Right atrium auricular region (tissue), 2 donors: ENCODE measurements around the gene NUTM1. TPM values are rescaled to one million over a fixed set of nuclear protein-coding genes. Genes with fewer than 3 reads are reported as not detected.

Experiments used
- DNase-seq: peaks from one replicate; pipeline ENCODE4 v3.0.0-alpha.2; 2019; ENCODE audit warnings: low spot score
- H3K27ac ChIP-seq, 2 donors: fragments of 200-600 bp; sonication (generic); 1 replicate in 1 of 2; 2 replicates in 1 of 2; pipeline ENCODE4 v1.5.1; 2016 to 2019
- H3K27me3 ChIP-seq, 2 donors: fragments of 200-600 bp; sonication (generic); one replicate each; pipeline versions ENCODE4 v1.5.1 to v1.6.0; 2017 to 2019
- H3K36me3 ChIP-seq: fragments of 200-600 bp; sonication (generic); one replicate; pipeline ENCODE4 v1.5.1; 2016
- H3K4me1 ChIP-seq, 2 donors: fragments of 200-600 bp; sonication (generic); one replicate each; pipeline versions ENCODE4 v1.5.1 to v1.6.0; 2017 to 2019
- H3K4me3 ChIP-seq, 2 donors: fragments of 200-600 bp; sonication (generic); 1 replicate in 1 of 2; 2 replicates in 1 of 2; pipeline ENCODE4 v1.5.1; 2017 to 2019; ENCODE audit warnings: mild to moderate bottlenecking in 1 of 2, moderate library complexity in 1 of 2
- H3K9me3 ChIP-seq, 2 donors: fragments of 200-600 bp; sonication (generic); one replicate each; pipeline ENCODE4 v1.5.1; 2019
- total RNA-seq, 2 donors: library from RNA; depleted of rRNA; stranded (reverse); fragments of >200 nt; gene quantifications; one replicate each; pipeline ENCODE4 v1.1.0, GENCODE V29; 2016
- TF ChIP-seq, protein P1 (sequence below), 2 donors: fragments of 200-600 bp; sonication (generic); IDR thresholded peaks; one replicate each; pipeline ENCODE4 v1.5.1; 2019; ENCODE audit warnings: antibody characterized with exemption in 2 of 2

Gene NUTM1, protein sequence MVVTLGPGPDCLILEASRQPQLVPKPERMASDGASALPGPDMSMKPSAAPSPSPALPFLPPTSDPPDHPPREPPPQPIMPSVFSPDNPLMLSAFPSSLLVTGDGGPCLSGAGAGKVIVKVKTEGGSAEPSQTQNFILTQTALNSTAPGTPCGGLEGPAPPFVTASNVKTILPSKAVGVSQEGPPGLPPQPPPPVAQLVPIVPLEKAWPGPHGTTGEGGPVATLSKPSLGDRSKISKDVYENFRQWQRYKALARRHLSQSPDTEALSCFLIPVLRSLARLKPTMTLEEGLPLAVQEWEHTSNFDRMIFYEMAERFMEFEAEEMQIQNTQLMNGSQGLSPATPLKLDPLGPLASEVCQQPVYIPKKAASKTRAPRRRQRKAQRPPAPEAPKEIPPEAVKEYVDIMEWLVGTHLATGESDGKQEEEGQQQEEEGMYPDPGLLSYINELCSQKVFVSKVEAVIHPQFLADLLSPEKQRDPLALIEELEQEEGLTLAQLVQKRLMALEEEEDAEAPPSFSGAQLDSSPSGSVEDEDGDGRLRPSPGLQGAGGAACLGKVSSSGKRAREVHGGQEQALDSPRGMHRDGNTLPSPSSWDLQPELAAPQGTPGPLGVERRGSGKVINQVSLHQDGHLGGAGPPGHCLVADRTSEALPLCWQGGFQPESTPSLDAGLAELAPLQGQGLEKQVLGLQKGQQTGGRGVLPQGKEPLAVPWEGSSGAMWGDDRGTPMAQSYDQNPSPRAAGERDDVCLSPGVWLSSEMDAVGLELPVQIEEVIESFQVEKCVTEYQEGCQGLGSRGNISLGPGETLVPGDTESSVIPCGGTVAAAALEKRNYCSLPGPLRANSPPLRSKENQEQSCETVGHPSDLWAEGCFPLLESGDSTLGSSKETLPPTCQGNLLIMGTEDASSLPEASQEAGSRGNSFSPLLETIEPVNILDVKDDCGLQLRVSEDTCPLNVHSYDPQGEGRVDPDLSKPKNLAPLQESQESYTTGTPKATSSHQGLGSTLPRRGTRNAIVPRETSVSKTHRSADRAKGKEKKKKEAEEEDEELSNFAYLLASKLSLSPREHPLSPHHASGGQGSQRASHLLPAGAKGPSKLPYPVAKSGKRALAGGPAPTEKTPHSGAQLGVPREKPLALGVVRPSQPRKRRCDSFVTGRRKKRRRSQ
- not detected for total RNA-seq

DNA sequence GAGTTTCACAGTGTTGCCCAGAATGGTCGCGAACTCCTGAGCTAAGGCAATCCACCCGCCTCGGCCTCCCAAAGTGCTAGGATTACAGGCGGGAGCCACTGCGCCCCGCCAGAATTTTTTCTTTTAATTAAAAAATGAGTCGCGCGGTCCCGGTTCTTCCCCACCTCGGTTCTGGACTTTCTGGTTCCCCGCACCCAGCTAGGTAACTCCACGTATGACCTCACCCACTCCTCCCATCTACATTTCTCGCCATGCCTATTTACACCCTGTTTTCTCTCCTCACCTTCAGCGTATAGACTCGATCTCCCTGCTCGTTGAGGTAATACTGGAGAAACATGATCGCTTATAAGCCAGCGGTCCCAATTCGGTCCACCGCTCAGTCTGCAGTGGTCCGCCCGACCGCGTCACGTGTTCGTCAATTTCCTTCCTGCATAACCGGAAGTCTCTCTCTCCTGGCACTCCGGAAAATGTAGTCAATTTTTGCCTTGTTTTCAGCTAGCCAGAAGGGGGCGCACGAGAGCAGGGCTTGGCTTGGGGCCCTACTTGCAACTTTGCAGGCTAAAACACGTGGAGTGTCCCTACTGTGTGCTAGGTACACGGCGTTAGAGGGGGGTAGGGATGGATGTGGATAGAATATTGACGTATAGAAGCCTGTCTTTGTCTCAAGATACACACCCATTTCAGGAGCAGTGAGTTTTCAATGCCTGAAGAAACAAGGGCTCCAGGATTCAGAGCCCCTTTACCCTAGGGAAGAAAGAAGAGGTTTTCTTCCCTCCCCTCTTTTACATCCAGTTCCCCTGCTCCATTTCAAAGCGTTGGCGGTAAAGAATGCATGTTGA, at the start of gene NUTM1, which contains the start of gene NOP10:
NUTM1 (plus strand) TSS at position 579 of the 839 bp plus-strand sequence. CDS start 382 bp downstream, outside the sequence.
NOP10 (minus strand) TSS at position 400 of the 839 bp plus-strand sequence; CDS start at position 337, 63 bp downstream.
- peak within 1 kb of the TSS; percentile 88 to 90 for H3K27ac ChIP-seq
- H3K4me3 ChIP-seq: peak within 1 kb of the TSS; percentile 78 to 86
- DNase-seq: peak; percentile 95
- peaks cover 12% of the 10 kb centered on the region for H3K36me3 ChIP-seq
- TF ChIP-seq, protein P1, sequence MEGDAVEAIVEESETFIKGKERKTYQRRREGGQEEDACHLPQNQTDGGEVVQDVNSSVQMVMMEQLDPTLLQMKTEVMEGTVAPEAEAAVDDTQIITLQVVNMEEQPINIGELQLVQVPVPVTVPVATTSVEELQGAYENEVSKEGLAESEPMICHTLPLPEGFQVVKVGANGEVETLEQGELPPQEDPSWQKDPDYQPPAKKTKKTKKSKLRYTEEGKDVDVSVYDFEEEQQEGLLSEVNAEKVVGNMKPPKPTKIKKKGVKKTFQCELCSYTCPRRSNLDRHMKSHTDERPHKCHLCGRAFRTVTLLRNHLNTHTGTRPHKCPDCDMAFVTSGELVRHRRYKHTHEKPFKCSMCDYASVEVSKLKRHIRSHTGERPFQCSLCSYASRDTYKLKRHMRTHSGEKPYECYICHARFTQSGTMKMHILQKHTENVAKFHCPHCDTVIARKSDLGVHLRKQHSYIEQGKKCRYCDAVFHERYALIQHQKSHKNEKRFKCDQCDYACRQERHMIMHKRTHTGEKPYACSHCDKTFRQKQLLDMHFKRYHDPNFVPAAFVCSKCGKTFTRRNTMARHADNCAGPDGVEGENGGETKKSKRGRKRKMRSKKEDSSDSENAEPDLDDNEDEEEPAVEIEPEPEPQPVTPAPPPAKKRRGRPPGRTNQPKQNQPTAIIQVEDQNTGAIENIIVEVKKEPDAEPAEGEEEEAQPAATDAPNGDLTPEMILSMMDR (IDR thresholded peaks at IDR 0.05): peak; percentile 95
- no peaks in the 10 kb centered on the region for H3K27me3 ChIP-seq
- H3K4me1 ChIP-seq: peaks cover 0 to 22% of the 10 kb centered on the region in 2 donors
- H3K9me3 ChIP-seq: no peaks in the 10 kb centered on the region

DNA sequence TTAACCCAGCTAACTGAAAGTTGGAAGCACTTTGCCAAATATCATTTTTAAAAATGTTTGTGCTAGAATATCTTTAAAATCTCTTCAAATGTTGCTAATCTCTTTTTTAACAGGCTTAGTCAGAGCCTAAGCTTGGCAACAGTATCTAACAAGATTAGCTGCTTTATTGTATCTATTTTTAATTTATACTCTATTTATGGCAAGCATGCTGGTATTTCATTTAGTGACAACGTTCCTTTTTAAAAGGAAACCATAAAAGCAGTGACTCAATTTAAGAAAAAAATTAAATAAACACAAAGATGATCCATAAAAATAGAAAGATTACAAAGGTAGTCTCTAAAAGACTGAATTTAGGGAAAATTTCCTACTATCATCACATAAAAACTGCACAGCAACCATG, 46.1 kb upstream of the NUTM1 start:
- Histone ChIP-seq H3K27me3 (no peaks in the 10 kb centered on the region), H3K27ac (peak overlapping the region; percentile 51 to 63), H3K36me3 (no peaks in the 10 kb centered on the region), H3K4me3 (no peak overlapping the region), H3K4me1 (peaks cover 0 to 18% of the 10 kb centered on the region in 2 donors), H3K9me3 (no peaks in the 10 kb centered on the region)
- TF ChIP-seq, protein P1 (IDR thresholded peaks at IDR 0.05): no peak
- no peak for DNase-seq

DNA sequence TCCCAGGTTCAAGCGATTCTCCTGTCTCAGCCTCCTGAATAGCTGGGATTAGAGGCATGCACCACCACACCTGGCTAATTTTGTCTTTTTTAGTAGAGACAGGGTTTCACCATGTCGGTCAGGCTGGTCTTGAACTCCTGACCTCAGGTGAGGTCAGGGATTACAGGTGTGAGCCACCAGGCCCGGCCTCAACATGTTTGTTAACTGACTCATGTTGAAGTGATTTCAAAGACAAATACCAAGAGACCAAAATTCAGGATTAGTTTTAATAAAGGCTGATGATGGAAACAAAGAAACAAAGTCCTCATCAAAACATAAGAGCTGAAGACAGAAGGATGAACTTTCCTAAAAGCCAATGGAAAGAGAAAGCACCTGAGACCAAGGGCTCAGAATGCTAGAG, 42.1 kb upstream of the NUTM1 start:
- Histone ChIP-seq H3K9me3 (no peaks in the 10 kb centered on the region), H3K36me3 (no peaks in the 10 kb centered on the region), H3K27me3 (no peaks in the 10 kb centered on the region), H3K4me3 (no peak overlapping the region), H3K27ac (no peak overlapping the region), H3K4me1 (peaks cover 0 to 18% of the 10 kb centered on the region in 2 donors)
- DNase-seq: no peak
- TF ChIP-seq, protein P1 (IDR thresholded peaks at IDR 0.05): no peak

DNA sequence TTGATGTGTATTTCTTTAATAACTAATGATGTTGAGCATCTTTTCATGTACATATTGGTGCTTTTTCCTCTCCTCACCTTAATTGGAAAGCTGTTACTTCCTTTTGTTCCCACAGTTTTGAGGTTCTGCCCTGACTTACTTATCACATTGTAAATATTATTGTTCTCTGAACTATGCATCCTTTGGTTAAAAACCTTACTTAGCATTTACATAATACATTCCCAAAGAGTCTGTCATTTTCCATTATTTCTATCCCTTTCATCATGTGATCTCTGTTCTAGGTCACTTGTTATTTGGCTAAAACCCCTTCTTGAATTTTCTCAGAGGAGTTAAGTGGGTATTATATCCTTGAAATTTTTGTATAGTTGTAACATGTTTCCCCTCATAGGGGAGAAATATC, 38.5 kb upstream of the NUTM1 start:
- TF ChIP-seq, protein P1 (IDR thresholded peaks at IDR 0.05): no peak
- no peaks in the 10 kb centered on the region for H3K36me3 ChIP-seq
- H3K9me3 ChIP-seq: no peaks in the 10 kb centered on the region
- DNase-seq: no peak
- H3K27ac ChIP-seq: no peak overlapping the region
- no peaks in the 10 kb centered on the region for H3K4me1 ChIP-seq
- H3K4me3 ChIP-seq: no peak overlapping the region
- no peaks in the 10 kb centered on the region for H3K27me3 ChIP-seq

DNA sequence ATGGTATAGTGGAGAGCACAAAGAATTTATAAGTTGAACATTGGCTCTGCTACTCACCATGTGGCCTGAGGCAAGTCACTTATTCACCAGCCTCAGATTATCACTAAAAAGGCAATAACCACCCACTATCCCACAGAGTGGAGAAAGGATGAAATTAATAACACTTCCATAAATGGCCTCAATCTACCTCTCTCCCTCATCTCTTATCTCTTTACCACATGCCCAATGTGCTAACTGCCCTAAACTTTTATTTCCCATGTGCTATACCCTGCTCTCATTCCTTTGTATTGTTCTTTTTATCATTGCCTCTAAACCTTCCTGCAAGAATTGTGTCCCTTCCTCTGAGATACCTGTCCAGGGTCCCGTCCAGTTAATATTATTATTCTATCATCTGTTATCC, 31.6 kb upstream of the NUTM1 start:
- Histone ChIP-seq H3K36me3 (no peaks in the 10 kb centered on the region), H3K27me3 (no peaks in the 10 kb centered on the region), H3K4me3 (no peak overlapping the region), H3K4me1 (peaks cover 0 to 4% of the 10 kb centered on the region in 2 donors), H3K9me3 (no peaks in the 10 kb centered on the region), H3K27ac (no peak overlapping the region)
- TF ChIP-seq, protein P1 (IDR thresholded peaks at IDR 0.05): no peak
- DNase-seq: no peak
